ENCODE results near the gene PLPP3.

The PLPP3 gene

GRCh38 chr1:56525489-56526041 is 53.8 kb downstream of the PLPP3 start:
- H3K36me3 Mint-ChIP-seq = no peaks in the 10 kb centered on the region
- no peak overlapping the region for H3K27ac Mint-ChIP-seq
- H3K27me3 Mint-ChIP-seq = no peaks in the 10 kb centered on the region
- H3K4me1 Mint-ChIP-seq = no peaks in the 10 kb centered on the region
- H3K4me3 Mint-ChIP-seq = no peak overlapping the region
- H3K9me3 Mint-ChIP-seq = no peaks in the 10 kb centered on the region

- no peaks in the 10 kb centered on the region for H3K9me3 Mint-ChIP-seq
- H3K4me1 Mint-ChIP-seq = no peaks in the 10 kb centered on the region
- H3K4me3 Mint-ChIP-seq = no peak overlapping the region
- no peaks in the 10 kb centered on the region for H3K27me3 Mint-ChIP-seq
- no peak overlapping the region for H3K27ac Mint-ChIP-seq
- H3K36me3 Mint-ChIP-seq = no peaks in the 10 kb centered on the region
Measured at GRCh38 chr1:56524263-56524662, 55.1 kb downstream of the PLPP3 start.

GRCh38 chr1:56522680-56523079 is 56.7 kb downstream of the PLPP3 start:
- no peak overlapping the region for H3K27ac Mint-ChIP-seq
- no peaks in the 10 kb centered on the region for H3K4me1 Mint-ChIP-seq
- no peak overlapping the region for H3K4me3 Mint-ChIP-seq

GRCh38 chr1:56520016-56520601 is 59.3 kb downstream of the PLPP3 start:
- Mint-ChIP-seq H3K4me3 (no peak overlapping the region), H3K9me3 (no peaks in the 10 kb centered on the region), H3K4me1 (no peaks in the 10 kb centered on the region), H3K27ac (no peak overlapping the region), H3K36me3 (no peaks in the 10 kb centered on the region), H3K27me3 (peaks cover 2% of the 10 kb centered on the region)

More at GRCh38 chr1:56522680-56523079, 56.7 kb downstream of the PLPP3 start:
- Mint-ChIP-seq H3K36me3 (no peaks in the 10 kb centered on the region), H3K9me3 (no peaks in the 10 kb centered on the region), H3K27me3 (peaks cover 2% of the 10 kb centered on the region)

GRCh38 chr1:56517404-56518130 is 61.8 kb downstream of the PLPP3 start:
- H3K27ac Mint-ChIP-seq = no peak overlapping the region
- peaks cover 2% of the 10 kb centered on the region for H3K27me3 Mint-ChIP-seq
- H3K4me3 Mint-ChIP-seq = no peak overlapping the region
- H3K9me3 Mint-ChIP-seq = no peaks in the 10 kb centered on the region
- H3K4me1 Mint-ChIP-seq = no peaks in the 10 kb centered on the region
- H3K36me3 Mint-ChIP-seq = no peaks in the 10 kb centered on the region

GRCh38 chr1:56516539-56517252 is 62.7 kb downstream of the PLPP3 start:
- Mint-ChIP-seq H3K27me3 (peaks cover 2% of the 10 kb centered on the region), H3K4me3 (no peak overlapping the region), H3K9me3 (no peaks in the 10 kb centered on the region), H3K36me3 (no peaks in the 10 kb centered on the region), H3K27ac (no peak overlapping the region), H3K4me1 (no peaks in the 10 kb centered on the region)

- Mint-ChIP-seq H3K36me3 (no peaks in the 10 kb centered on the region), H3K9me3 (no peaks in the 10 kb centered on the region), H3K27me3 (peaks cover 2% of the 10 kb centered on the region), H3K4me1 (no peaks in the 10 kb centered on the region), H3K4me3 (no peak overlapping the region), H3K27ac (no peak overlapping the region)
Measured at GRCh38 chr1:56515898-56516538, 63.3 kb downstream of the PLPP3 start.

GRCh38 chr1:56512724-56513494 is 66.5 kb downstream of the PLPP3 start:
- H3K4me3 Mint-ChIP-seq = no peak overlapping the region
- H3K4me1 Mint-ChIP-seq = no peaks in the 10 kb centered on the region
- H3K9me3 Mint-ChIP-seq = no peaks in the 10 kb centered on the region
- no peak overlapping the region for H3K27ac Mint-ChIP-seq
- H3K27me3 Mint-ChIP-seq = no peaks in the 10 kb centered on the region
- H3K36me3 Mint-ChIP-seq = no peaks in the 10 kb centered on the region

- H3K9me3 Mint-ChIP-seq = no peaks in the 10 kb centered on the region
- no peak overlapping the region for H3K27ac Mint-ChIP-seq
- no peak overlapping the region for H3K4me3 Mint-ChIP-seq
- H3K36me3 Mint-ChIP-seq = no peaks in the 10 kb centered on the region
- H3K27me3 Mint-ChIP-seq = peaks cover 1% of the 10 kb centered on the region
- H3K4me1 Mint-ChIP-seq = no peaks in the 10 kb centered on the region
Measured at GRCh38 chr1:56511766-56512165, 67.6 kb downstream of the PLPP3 start.

GRCh38 chr1:56511364-56511763 is 68.0 kb downstream of the PLPP3 start:
- Mint-ChIP-seq H3K36me3 (no peaks in the 10 kb centered on the region), H3K27me3 (peaks cover 1% of the 10 kb centered on the region), H3K27ac (no peak overlapping the region), H3K4me3 (no peak overlapping the region), H3K9me3 (no peaks in the 10 kb centered on the region), H3K4me1 (no peaks in the 10 kb centered on the region)

GRCh38 chr1:56510642-56511021 is 68.7 kb downstream of the PLPP3 start:
- H3K9me3 Mint-ChIP-seq = no peaks in the 10 kb centered on the region
- no peaks in the 10 kb centered on the region for H3K36me3 Mint-ChIP-seq
- H3K4me3 Mint-ChIP-seq = no peak overlapping the region
- H3K27me3 Mint-ChIP-seq = peaks cover 1% of the 10 kb centered on the region
- H3K4me1 Mint-ChIP-seq = no peaks in the 10 kb centered on the region
- H3K27ac Mint-ChIP-seq = no peak overlapping the region

- Mint-ChIP-seq H3K27ac (no peak overlapping the region), H3K36me3 (no peaks in the 10 kb centered on the region), H3K4me3 (no peak overlapping the region), H3K27me3 (peaks cover 1% of the 10 kb centered on the region), H3K4me1 (no peaks in the 10 kb centered on the region), H3K9me3 (no peaks in the 10 kb centered on the region)
Measured at GRCh38 chr1:56509713-56510641, 69.4 kb downstream of the PLPP3 start.

GRCh38 chr1:56508523-56508983 is 70.8 kb downstream of the PLPP3 start:
- Mint-ChIP-seq H3K4me1 (no peaks in the 10 kb centered on the region), H3K4me3 (no peak overlapping the region), H3K27ac (no peak overlapping the region), H3K36me3 (no peaks in the 10 kb centered on the region), H3K9me3 (no peaks in the 10 kb centered on the region), H3K27me3 (peaks cover 1% of the 10 kb centered on the region)

- H3K9me3 Mint-ChIP-seq = no peaks in the 10 kb centered on the region
- H3K4me1 Mint-ChIP-seq = no peaks in the 10 kb centered on the region
- peaks cover 1% of the 10 kb centered on the region for H3K27me3 Mint-ChIP-seq
- no peaks in the 10 kb centered on the region for H3K36me3 Mint-ChIP-seq
- H3K27ac Mint-ChIP-seq = no peak overlapping the region
- H3K4me3 Mint-ChIP-seq = no peak overlapping the region
Measured at GRCh38 chr1:56507925-56508522, 71.3 kb downstream of the PLPP3 start.
